Measurements from ENCODE around the gene PRRC2B. TPM values are rescaled to one million over a fixed set of nuclear protein-coding genes. Genes with fewer than 3 reads are reported as not detected.

The PRRC2B gene
- total and polyA plus RNA-seq, 2 experiments from 2014 or later: 45.0 to 193 TPM

DNA sequence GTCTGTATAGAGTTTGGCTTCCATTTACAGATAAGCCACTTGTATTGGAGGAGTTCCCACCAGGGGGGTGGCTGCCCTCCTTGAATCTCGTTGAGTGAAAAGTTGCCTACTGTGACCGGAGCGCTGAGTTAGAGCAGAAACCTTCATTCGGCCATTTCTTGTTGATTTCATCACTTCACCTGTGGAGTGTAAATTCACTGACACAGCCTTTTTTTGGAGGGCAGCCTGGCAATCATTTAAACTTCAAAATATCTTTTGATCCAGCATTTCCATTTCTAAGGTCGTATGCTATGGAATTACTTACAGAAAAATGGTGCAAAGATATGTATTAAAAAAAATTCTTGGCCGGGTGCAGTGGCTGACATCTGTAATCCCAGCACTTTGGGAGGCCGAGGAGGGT lies 40.8 kb downstream of the PRRC2B start:
- H3K9me3 Mint-ChIP-seq: no peaks in the 10 kb centered on the region
- peaks cover 22% of the 10 kb centered on the region for H3K27me3 Mint-ChIP-seq (ENCODE audit: insufficient read depth, low read depth, poor library complexity)
- no peak overlapping the region for H3K4me3 ChIP-seq
- H3K79me2 ChIP-seq (replicated peaks; ENCODE audit: insufficient read depth): peaks cover 90% of the 10 kb centered on the region
- H3K27ac Mint-ChIP-seq: peak overlapping the region; percentile 96
- H3K9me2 ChIP-seq (ENCODE audit: insufficient read depth): no peaks in the 10 kb centered on the region
- no peak overlapping the region for H2AFZ ChIP-seq
- peaks cover 64% of the 10 kb centered on the region for H3F3A ChIP-seq (replicated peaks; ENCODE audit: low read depth)
- no peak for TF ChIP-seq NANOG (IDR thresholded peaks at IDR 0.05; ENCODE audit: borderline replicate concordance)
- TF ChIP-seq ZNF331 (CRISPR knock-in tag; IDR thresholded peaks at IDR 0.05; ENCODE audit: low read depth): no peak
- no peak for TF ChIP-seq EZH2phosphoT487 (IDR thresholded peaks at IDR 0.05; ENCODE audit: unreplicated experiment)
- H3K4me1 Mint-ChIP-seq: peaks cover 77% of the 10 kb centered on the region
- no peaks in the 10 kb centered on the region for H3K27me3 ChIP-seq (ENCODE audit: insufficient read depth)
- peaks cover 88% of the 10 kb centered on the region for H3K36me3 Mint-ChIP-seq (ENCODE audit: low read depth)
- no peak overlapping the region; the same call in 1 of the 2 replicates for H3K4me2 ChIP-seq
- no peak for DNase-seq (ENCODE audit: low spot score)
- no peak for ATAC-seq
- H3K4me3 Mint-ChIP-seq: no peak overlapping the region; the same call in 2 of the 3 replicates
- peak overlapping the region; percentile 91 for H3K27ac ChIP-seq (ENCODE audit: low read depth)
- peaks cover 66% of the 10 kb centered on the region for H3K4me1 ChIP-seq (ENCODE audit: insufficient read depth)
- H4K20me1 ChIP-seq (replicated peaks; ENCODE audit: insufficient read depth): peaks cover 68% of the 10 kb centered on the region
- peaks cover 44% of the 10 kb centered on the region for H3K36me3 ChIP-seq (ENCODE audit: insufficient read depth)

DNA sequence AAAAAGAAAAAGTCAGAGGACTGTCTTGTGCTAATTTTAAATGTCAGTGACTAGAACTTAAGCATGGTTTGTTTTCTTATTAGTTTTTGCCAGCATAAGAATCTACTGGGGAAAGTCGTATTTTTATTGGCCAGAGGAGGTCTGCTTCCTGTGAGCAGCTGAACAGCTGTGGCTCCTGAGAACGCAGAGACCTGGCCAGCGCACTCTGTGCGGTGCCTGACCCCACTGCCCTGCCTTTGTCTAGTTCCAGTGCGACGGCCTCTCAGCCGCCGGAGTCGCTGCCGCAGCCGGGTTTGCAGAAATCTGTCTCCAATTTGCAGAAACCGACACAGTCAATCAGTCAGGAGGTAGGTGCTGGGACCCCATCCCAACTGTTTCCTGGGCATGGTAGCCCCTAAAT lies 42.5 kb downstream of the PRRC2B start:
- Histone ChIP-seq H3K9me2 (ENCODE audit: insufficient read depth) (no peaks in the 10 kb centered on the region), H3F3A (replicated peaks; ENCODE audit: low read depth) (peaks cover 78% of the 10 kb centered on the region), H3K4me3 (peak overlapping the region; percentile 17; the same call in 1 of the 2 replicates), H3K27ac (ENCODE audit: low read depth) (peak overlapping the region; percentile 91), H3K4me1 (ENCODE audit: insufficient read depth) (peaks cover 66% of the 10 kb centered on the region), H3K79me2 (replicated peaks; ENCODE audit: insufficient read depth) (peaks cover 90% of the 10 kb centered on the region), H2AFZ (no peak overlapping the region), H3K36me3 (ENCODE audit: insufficient read depth) (peaks cover 61% of the 10 kb centered on the region), H3K27me3 (ENCODE audit: insufficient read depth) (no peaks in the 10 kb centered on the region), H4K20me1 (replicated peaks; ENCODE audit: insufficient read depth) (peaks cover 67% of the 10 kb centered on the region), H3K4me2 (peak overlapping the region; percentile 50)
- Mint-ChIP-seq H3K4me3 (peak overlapping the region; percentile 52), H3K9me3 (no peaks in the 10 kb centered on the region), H3K27me3 (ENCODE audit: insufficient read depth, low read depth, poor library complexity) (peaks cover 26% of the 10 kb centered on the region), H3K4me1 (peaks cover 70% of the 10 kb centered on the region), H3K36me3 (ENCODE audit: low read depth) (peaks cover 95% of the 10 kb centered on the region), H3K27ac (peak overlapping the region; percentile 96)
- TF ChIP-seq, protein P1, sequence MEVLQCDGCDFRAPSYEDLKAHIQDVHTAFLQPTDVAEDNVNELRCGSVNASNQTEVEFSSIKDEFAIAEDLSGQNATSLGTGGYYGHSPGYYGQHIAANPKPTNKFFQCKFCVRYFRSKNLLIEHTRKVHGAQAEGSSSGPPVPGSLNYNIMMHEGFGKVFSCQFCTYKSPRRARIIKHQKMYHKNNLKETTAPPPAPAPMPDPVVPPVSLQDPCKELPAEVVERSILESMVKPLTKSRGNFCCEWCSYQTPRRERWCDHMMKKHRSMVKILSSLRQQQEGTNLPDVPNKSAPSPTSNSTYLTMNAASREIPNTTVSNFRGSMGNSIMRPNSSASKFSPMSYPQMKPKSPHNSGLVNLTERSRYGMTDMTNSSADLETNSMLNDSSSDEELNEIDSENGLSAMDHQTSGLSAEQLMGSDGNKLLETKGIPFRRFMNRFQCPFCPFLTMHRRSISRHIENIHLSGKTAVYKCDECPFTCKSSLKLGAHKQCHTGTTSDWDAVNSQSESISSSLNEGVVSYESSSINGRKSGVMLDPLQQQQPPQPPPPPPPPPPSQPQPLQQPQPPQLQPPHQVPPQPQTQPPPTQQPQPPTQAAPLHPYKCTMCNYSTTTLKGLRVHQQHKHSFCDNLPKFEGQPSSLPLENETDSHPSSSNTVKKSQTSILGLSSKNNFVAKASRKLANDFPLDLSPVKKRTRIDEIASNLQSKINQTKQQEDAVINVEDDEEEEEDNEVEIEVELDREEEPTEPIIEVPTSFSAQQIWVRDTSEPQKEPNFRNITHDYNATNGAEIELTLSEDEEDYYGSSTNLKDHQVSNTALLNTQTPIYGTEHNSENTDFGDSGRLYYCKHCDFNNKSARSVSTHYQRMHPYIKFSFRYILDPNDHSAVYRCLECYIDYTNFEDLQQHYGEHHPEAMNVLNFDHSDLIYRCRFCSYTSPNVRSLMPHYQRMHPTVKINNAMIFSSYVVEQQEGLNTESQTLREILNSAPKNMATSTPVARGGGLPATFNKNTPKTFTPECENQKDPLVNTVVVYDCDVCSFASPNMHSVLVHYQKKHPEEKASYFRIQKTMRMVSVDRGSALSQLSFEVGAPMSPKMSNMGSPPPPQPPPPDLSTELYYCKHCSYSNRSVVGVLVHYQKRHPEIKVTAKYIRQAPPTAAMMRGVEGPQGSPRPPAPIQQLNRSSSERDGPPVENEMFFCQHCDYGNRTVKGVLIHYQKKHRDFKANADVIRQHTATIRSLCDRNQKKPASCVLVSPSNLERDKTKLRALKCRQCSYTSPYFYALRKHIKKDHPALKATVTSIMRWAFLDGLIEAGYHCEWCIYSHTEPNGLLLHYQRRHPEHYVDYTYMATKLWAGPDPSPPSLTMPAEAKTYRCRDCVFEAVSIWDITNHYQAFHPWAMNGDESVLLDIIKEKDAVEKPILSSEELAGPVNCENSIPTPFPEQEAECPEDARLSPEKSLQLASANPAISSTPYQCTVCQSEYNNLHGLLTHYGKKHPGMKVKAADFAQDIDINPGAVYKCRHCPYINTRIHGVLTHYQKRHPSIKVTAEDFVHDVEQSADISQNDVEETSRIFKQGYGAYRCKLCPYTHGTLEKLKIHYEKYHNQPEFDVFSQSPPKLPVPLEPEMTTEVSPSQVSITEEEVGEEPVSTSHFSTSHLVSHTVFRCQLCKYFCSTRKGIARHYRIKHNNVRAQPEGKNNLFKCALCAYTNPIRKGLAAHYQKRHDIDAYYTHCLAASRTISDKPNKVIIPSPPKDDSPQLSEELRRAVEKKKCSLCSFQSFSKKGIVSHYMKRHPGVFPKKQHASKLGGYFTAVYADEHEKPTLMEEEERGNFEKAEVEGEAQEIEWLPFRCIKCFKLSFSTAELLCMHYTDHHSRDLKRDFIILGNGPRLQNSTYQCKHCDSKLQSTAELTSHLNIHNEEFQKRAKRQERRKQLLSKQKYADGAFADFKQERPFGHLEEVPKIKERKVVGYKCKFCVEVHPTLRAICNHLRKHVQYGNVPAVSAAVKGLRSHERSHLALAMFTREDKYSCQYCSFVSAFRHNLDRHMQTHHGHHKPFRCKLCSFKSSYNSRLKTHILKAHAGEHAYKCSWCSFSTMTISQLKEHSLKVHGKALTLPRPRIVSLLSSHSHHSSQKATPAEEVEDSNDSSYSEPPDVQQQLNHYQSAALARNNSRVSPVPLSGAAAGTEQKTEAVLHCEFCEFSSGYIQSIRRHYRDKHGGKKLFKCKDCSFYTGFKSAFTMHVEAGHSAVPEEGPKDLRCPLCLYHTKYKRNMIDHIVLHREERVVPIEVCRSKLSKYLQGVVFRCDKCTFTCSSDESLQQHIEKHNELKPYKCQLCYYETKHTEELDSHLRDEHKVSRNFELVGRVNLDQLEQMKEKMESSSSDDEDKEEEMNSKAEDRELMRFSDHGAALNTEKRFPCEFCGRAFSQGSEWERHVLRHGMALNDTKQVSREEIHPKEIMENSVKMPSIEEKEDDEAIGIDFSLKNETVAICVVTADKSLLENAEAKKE (CRISPR knock-in tag; IDR thresholded peaks at IDR 0.05): no peak
- TF ChIP-seq CREB1 (CRISPR knock-in tag; IDR thresholded peaks at IDR 0.05; ENCODE audit: low read depth): no peak
- ATAC-seq (peak; percentile 34), DNase-seq (ENCODE audit: low spot score) (peak; percentile 50)
